GM12872 (cell line): ENCODE data around the gene RPS15.

Source experiments
- CTCF ChIP-seq: IDR thresholded peaks from 3 replicates; pipeline ENCODE4 v1.5.1; 2011; ENCODE audit warnings: low read depth, mild to moderate bottlenecking, low read length, moderate library complexity; ENCODE audit not compliant: insufficient read depth

The RPS15 gene

GRCh38 chr19:1445185-1445931 lies 7.2 kb downstream of the RPS15 start:
- TF ChIP-seq CTCF: peak; percentile 86

GRCh38 chr19:1445932-1446712 lies 7.9 kb downstream of the RPS15 start:
- TF ChIP-seq CTCF: no peak

GRCh38 chr19:1446713-1447481 lies 8.7 kb downstream of the RPS15 start:
- TF ChIP-seq CTCF: no peak

GRCh38 chr19:1447504-1447903 lies 9.3 kb downstream of the RPS15 start:
- TF ChIP-seq CTCF: no peak

- no peak for TF ChIP-seq CTCF
Observed at GRCh38 chr19:1447944-1448343, 9.7 kb downstream of the RPS15 start.

- no peak for TF ChIP-seq CTCF
Observed at GRCh38 chr19:1449467-1450442, 11.6 kb downstream of the RPS15 start, which contains the start of gene APC2. APC2 (plus strand) TSS chr19:1450121; CDS start chr19:1453002, 2,881 bp downstream.
